Transverse colon (tissue), 4 donors: ENCODE measurements around the gene ATG7. TPM values are rescaled to one million over a fixed set of nuclear protein-coding genes. Genes with fewer than 3 reads are reported as not detected.

Experiments used
- DNase-seq: peaks from one replicate; pipeline ENCODE4 v3.0.0-alpha.2; 2019
- H3K27ac ChIP-seq, 4 donors: fragments of 200-600 bp; sonication (generic); 2 replicates each; pipeline ENCODE4 v1.5.1; 2016 to 2018; ENCODE audit warnings: inconsistent platforms in 4 of 4
- H3K27me3 ChIP-seq: fragments of 200-600 bp; sonication (generic); 2 replicates; pipeline ENCODE4 v1.5.1; 2017; ENCODE audit warnings: inconsistent platforms
- H3K36me3 ChIP-seq, 4 donors: fragments of 200-600 bp; sonication (generic); 2 replicates each; pipeline ENCODE4 v1.5.1; 2017 to 2019; ENCODE audit warnings: inconsistent platforms in 4 of 4
- H3K4me1 ChIP-seq, 4 donors: fragments of 200-600 bp; sonication (generic); 2 replicates each; pipeline ENCODE4 v1.5.1; 2017 to 2020; ENCODE audit warnings: inconsistent platforms in 4 of 4
- H3K4me3 ChIP-seq, 4 donors: fragments of 200-600 bp; sonication (generic); 1 replicate in 1 of 4; 2 replicates in 3 of 4; pipeline versions ENCODE4 v1.5.1 to v1.6.1; 2017 to 2019; ENCODE audit warnings: inconsistent platforms in 4 of 4
- H3K9me3 ChIP-seq, 2 donors: fragments of 200-600 bp; sonication (generic); 2 replicates each; pipeline ENCODE4 v1.5.1; 2017 to 2019; ENCODE audit warnings: inconsistent platforms in 2 of 2
- EP300 ChIP-seq: sonication (generic); formaldehyde crosslinking; IDR thresholded peaks from one replicate; pipeline ENCODE4 v1.6.1; 2017; ENCODE audit warnings: antibody characterized with exemption, low read depth
- POLR2A ChIP-seq: fragments of 450-650 bp; IDR thresholded peaks from one replicate; pipeline ENCODE4 v1.6.1; 2016; ENCODE audit warnings: antibody characterized with exemption, mild to moderate bottlenecking, moderate library complexity
- POLR2AphosphoS5 ChIP-seq, 3 donors: sonication (generic); formaldehyde crosslinking; IDR thresholded peaks; one replicate each; pipeline ENCODE4 v1.6.1; 2016; ENCODE audit warnings: antibody characterized with exemption in 3 of 3
- WGBS, 2 donors: methylation state at CpG; one replicate each; pipeline ENCODE4 v1.1.5; 2018; ENCODE audit warnings: low coverage in 1 of 2; 5-methylcytosine and 5-hydroxymethylcytosine counted together
- in situ Hi-C, 4 donors: fragments of 200-750 bp; cut with MboI; loops; one replicate each; pipeline versions ENCODE4 v1.15.0 to v1.15.1; 2017; ENCODE audit warnings: low sequenced_read_pairs in 3 of 4, low pct_ligation_motif_present in 1 of 4, low pct_unique_long_range_greater_than_20kb in 1 of 4
- intact Hi-C: fragments of 100-400 bp; cut with DNase I; formaldehyde crosslinking; loops from one replicate; pipeline ENCODE4 v1.15.1; 2023; ENCODE audit warnings: low total_unique reads
- total RNA-seq, 4 donors: library from RNA; depleted of rRNA; stranded (reverse); fragments of >200 nt; gene quantifications; one replicate each; pipeline ENCODE4 v1.1.0, GENCODE V29; 2016
- TF ChIP-seq, protein P1 (sequence below), 5 experiments: fragments of 200-600 bp in 3 of 5; fragments of 450-650 bp in 2 of 5; sonication (generic) in 3 of 5; IDR thresholded peaks; 1 replicate in 2 of 5; 2 replicates in 3 of 5; pipeline ENCODE4 v1.5.1; 2016 to 2017; ENCODE audit warnings: antibody characterized with exemption in 5 of 5, inconsistent platforms in 3 of 5, mild to moderate bottlenecking in 2 of 5, moderate library complexity in 1 of 5

The ATG7 gene
- total RNA-seq, 4 donors from 2014 or later = 44.5 to 122 (median 75.0) TPM

DNA sequence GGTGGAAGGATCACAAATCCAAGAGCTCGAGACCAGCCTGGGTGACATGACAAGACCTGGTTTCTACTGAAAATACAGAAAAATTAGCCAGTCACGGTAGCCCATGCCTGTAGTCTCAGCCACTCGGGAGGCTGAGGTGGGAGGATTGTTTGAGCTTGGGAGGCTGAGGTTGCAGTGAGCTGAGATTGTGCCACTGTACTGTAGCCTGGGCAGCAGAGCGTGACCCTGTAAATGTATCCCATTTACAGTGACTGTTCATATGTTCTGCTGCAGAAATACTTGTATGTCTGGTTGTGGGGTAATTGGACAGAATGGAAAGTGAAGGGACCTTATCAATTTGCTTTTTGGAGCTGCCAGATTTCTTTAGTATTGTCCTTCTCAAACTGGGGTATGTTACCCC, 24.9 kb downstream of the ATG7 start:
- Histone ChIP-seq H3K27ac (no peak overlapping the region), H3K27me3 (no peaks in the 10 kb centered on the region), H3K4me1 (no peaks in the 10 kb centered on the region), H3K36me3 (peaks cover 0 to 27% (median 8%) of the 10 kb centered on the region in 4 donors), H3K9me3 (no peaks in the 10 kb centered on the region), H3K4me3 (no peak overlapping the region)
- intact Hi-C loops = no loop called here
- in situ Hi-C loops = no loop called here
- TF ChIP-seq, protein P1, sequence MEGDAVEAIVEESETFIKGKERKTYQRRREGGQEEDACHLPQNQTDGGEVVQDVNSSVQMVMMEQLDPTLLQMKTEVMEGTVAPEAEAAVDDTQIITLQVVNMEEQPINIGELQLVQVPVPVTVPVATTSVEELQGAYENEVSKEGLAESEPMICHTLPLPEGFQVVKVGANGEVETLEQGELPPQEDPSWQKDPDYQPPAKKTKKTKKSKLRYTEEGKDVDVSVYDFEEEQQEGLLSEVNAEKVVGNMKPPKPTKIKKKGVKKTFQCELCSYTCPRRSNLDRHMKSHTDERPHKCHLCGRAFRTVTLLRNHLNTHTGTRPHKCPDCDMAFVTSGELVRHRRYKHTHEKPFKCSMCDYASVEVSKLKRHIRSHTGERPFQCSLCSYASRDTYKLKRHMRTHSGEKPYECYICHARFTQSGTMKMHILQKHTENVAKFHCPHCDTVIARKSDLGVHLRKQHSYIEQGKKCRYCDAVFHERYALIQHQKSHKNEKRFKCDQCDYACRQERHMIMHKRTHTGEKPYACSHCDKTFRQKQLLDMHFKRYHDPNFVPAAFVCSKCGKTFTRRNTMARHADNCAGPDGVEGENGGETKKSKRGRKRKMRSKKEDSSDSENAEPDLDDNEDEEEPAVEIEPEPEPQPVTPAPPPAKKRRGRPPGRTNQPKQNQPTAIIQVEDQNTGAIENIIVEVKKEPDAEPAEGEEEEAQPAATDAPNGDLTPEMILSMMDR (IDR thresholded peaks at IDR 0.05) = no peak
- TF ChIP-seq POLR2A (no peak), EP300 (no peak), POLR2AphosphoS5 (IDR thresholded peaks at IDR 0.05) (no peak)
- 98 to 100% methylated on average over 2 to 4 of the region's 4 CpGs for WGBS, 2 donors
- DNase-seq = no peak

GRCh38 chr3:11300970-11301369, 28.8 kb downstream of the ATG7 start:
- H3K9me3 ChIP-seq = no peaks in the 10 kb centered on the region
- in situ Hi-C loops = no loop called here
- intact Hi-C loops = no loop called here
- TF ChIP-seq EP300 (no peak), POLR2AphosphoS5 (IDR thresholded peaks at IDR 0.05) (no peak), POLR2A (no peak)
- TF ChIP-seq, protein P1 (IDR thresholded peaks at IDR 0.05) = no peak
- no peak overlapping the region for H3K4me3 ChIP-seq
- no peaks in the 10 kb centered on the region for H3K27me3 ChIP-seq
- H3K36me3 ChIP-seq = peaks cover 0 to 27% (median 9%) of the 10 kb centered on the region in 4 donors
- H3K4me1 ChIP-seq = no peaks in the 10 kb centered on the region
- H3K27ac ChIP-seq = no peak overlapping the region
- DNase-seq = no peak
- WGBS, 2 donors = 80 to 86% methylated on average over 3 of the region's 3 CpGs

GRCh38 chr3:11302444-11302843, 30.2 kb downstream of the ATG7 start:
- H3K36me3 ChIP-seq = peaks cover 0 to 34% (median 13%) of the 10 kb centered on the region in 4 donors
- TF ChIP-seq POLR2A (no peak), POLR2AphosphoS5 (IDR thresholded peaks at IDR 0.05) (no peak), EP300 (no peak)
- TF ChIP-seq, protein P1 (IDR thresholded peaks at IDR 0.05) = no peak
- intact Hi-C loops = no loop called here
- no peak for DNase-seq
- H3K27me3 ChIP-seq = no peaks in the 10 kb centered on the region
- in situ Hi-C loops = no loop called here
- no peak overlapping the region for H3K27ac ChIP-seq
- H3K4me3 ChIP-seq = no peak overlapping the region
- no peaks in the 10 kb centered on the region for H3K4me1 ChIP-seq
- H3K9me3 ChIP-seq = no peaks in the 10 kb centered on the region

DNA sequence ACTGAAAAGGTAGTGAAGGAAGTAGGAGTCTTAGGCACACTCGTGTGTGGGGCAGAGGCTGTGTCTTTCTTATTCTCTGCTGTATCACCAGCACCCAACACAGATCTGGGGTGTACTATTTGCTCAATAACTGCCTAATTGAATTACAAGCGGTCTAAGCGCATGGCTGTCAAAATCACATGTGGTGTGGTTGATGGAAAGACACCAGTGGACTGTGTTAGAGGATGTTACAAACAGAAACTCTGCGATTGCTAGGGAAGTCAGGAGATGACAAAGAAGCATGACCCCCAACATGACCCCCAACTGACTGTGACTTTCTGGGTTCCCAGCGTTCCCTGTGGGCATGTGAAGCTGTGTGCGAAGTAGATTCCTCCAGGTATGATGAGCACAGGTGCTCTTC, 32.0 kb downstream of the ATG7 start:
- Histone ChIP-seq H3K4me3 (no peak overlapping the region), H3K27ac (no peak overlapping the region), H3K36me3 (peaks cover 0 to 43% (median 19%) of the 10 kb centered on the region in 4 donors), H3K4me1 (no peaks in the 10 kb centered on the region), H3K9me3 (no peaks in the 10 kb centered on the region), H3K27me3 (no peaks in the 10 kb centered on the region)
- DNase-seq = no peak
- 85 to 97% methylated on average over 4 to 6 of the region's 6 CpGs for WGBS, 2 donors
- intact Hi-C loops (no loop called here), in situ Hi-C loops (no loop called here)
- TF ChIP-seq POLR2A (no peak), EP300 (no peak), POLR2AphosphoS5 (IDR thresholded peaks at IDR 0.05) (no peak)
- TF ChIP-seq, protein P1 (IDR thresholded peaks at IDR 0.05) = no peak
